ENCODE data around the gene BTBD16. TPM values are rescaled to one million over a fixed set of nuclear protein-coding genes. Genes with fewer than 3 reads are reported as not detected.

The BTBD16 gene
- total and polyA plus RNA-seq, 4 donors = 0.42 to 2.8 (median 1.8) TPM

DNA sequence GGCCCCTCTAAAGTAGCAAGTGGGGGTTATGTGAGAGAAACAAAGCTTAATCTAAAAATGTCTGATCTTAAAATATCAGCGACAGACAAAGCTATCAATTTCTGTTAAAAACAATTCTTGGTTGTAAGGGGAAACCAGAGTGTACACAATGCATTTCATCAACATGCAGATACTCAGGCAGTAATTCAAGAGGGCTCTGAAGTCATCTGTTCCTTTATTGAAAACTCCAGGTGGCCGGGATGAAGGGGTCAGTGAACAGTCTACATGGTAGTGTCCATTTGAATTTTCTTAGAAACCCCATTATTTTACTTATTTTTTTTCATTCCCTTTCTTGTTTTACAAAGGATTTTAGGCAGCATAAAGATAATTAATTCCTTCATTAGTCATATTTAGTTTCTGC, 36.7 kb upstream of the BTBD16 start:
- no peak overlapping the region for H3K9ac ChIP-seq (ENCODE audit: low read depth in 1 of 2, low read length in 2 of 2)
- no peak for DNase-seq (ENCODE audit: low spot score)
- no peaks in the 10 kb centered on the region for H3K9me3 ChIP-seq (ENCODE audit: control insufficient read depth in 4 of 4, low read length in 3 of 4)
- no peak overlapping the region for H3K27ac ChIP-seq (ENCODE audit: low read depth in 1 of 2, low read length in 2 of 2)
- H3K4me3 ChIP-seq (ENCODE audit: low read depth in 1 of 3, low read length in 3 of 3) = no peak overlapping the region
- H3K4me1 ChIP-seq (ENCODE audit: control insufficient read depth in 4 of 4, insufficient read depth in 4 of 4, low read length in 3 of 4) = no peaks in the 10 kb centered on the region
- TF ChIP-seq, protein P1, sequence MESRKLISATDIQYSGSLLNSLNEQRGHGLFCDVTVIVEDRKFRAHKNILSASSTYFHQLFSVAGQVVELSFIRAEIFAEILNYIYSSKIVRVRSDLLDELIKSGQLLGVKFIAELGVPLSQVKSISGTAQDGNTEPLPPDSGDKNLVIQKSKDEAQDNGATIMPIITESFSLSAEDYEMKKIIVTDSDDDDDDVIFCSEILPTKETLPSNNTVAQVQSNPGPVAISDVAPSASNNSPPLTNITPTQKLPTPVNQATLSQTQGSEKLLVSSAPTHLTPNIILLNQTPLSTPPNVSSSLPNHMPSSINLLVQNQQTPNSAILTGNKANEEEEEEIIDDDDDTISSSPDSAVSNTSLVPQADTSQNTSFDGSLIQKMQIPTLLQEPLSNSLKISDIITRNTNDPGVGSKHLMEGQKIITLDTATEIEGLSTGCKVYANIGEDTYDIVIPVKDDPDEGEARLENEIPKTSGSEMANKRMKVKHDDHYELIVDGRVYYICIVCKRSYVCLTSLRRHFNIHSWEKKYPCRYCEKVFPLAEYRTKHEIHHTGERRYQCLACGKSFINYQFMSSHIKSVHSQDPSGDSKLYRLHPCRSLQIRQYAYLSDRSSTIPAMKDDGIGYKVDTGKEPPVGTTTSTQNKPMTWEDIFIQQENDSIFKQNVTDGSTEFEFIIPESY (IDR thresholded peaks at IDR 0.05) = no peak
- TF ChIP-seq HNF4A (conservative IDR thresholded peaks at IDR 0.05) = no peak
- TF ChIP-seq JUND (IDR thresholded peaks at IDR 0.05) = no peak
- TF ChIP-seq RAD21 (IDR thresholded peaks at IDR 0.05) = no peak
- TF ChIP-seq, protein P2, sequence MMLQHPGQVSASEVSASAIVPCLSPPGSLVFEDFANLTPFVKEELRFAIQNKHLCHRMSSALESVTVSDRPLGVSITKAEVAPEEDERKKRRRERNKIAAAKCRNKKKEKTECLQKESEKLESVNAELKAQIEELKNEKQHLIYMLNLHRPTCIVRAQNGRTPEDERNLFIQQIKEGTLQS (IDR thresholded peaks at IDR 0.05) = no peak
- TF ChIP-seq HNF4G (IDR thresholded peaks at IDR 0.05) = no peak
- no peak for TF ChIP-seq FOXA1 (IDR thresholded peaks at IDR 0.05)
- TF ChIP-seq, protein P3, sequence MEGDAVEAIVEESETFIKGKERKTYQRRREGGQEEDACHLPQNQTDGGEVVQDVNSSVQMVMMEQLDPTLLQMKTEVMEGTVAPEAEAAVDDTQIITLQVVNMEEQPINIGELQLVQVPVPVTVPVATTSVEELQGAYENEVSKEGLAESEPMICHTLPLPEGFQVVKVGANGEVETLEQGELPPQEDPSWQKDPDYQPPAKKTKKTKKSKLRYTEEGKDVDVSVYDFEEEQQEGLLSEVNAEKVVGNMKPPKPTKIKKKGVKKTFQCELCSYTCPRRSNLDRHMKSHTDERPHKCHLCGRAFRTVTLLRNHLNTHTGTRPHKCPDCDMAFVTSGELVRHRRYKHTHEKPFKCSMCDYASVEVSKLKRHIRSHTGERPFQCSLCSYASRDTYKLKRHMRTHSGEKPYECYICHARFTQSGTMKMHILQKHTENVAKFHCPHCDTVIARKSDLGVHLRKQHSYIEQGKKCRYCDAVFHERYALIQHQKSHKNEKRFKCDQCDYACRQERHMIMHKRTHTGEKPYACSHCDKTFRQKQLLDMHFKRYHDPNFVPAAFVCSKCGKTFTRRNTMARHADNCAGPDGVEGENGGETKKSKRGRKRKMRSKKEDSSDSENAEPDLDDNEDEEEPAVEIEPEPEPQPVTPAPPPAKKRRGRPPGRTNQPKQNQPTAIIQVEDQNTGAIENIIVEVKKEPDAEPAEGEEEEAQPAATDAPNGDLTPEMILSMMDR (IDR thresholded peaks at IDR 0.05; ENCODE audit: low read depth, low read length, missing input control) = no peak
- no peak for TF ChIP-seq RXRA (IDR thresholded peaks at IDR 0.05)
- no peak for TF ChIP-seq NR2F2 (IDR thresholded peaks at IDR 0.05)
- TF ChIP-seq SP1 (IDR thresholded peaks at IDR 0.05) = no peak
- 91% methylated on average over 2 of the region's 2 CpGs for WGBS
- H3K36me3 ChIP-seq (ENCODE audit: control insufficient read depth in 4 of 4, insufficient read depth in 3 of 4, low read depth in 1 of 4, low read length in 3 of 4) = peaks cover 0 to 25% (median 10%) of the 10 kb centered on the region in 4 donors
- H3K27me3 ChIP-seq (ENCODE audit: control insufficient read depth in 4 of 4, insufficient read depth in 4 of 4, low read length in 3 of 4) = no peaks in the 10 kb centered on the region

DNA sequence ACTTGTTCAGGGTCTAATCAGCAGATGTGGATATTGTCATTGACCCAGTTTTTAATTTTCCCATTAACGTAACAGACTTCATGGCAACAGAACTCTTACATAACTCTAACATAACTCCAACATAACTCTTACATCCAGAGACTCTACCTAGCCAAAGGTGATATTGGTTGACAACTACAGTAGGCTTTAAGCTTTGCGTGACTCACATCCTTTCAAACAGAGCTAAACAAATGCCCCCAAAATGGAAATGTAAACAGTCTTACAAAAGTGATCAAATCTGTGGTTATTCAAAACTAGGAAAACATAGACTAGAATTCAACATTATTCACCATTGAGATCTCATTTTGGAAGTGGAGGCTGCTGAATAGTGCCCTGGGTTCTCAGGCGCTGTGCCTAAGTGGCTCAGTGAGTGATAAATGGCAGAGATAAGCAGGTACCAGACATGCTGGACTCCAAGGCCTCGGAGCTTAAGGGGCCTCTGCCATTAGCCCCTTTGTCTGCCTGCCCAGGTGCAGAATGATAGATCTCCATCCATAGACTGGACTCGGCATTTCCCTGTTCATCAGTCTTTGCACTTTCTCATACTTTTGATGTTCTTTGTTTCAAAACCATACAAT, 34.3 kb upstream of the BTBD16 start:
- H3K4me1 ChIP-seq (ENCODE audit: control insufficient read depth in 4 of 4, insufficient read depth in 4 of 4, low read length in 3 of 4) = no peaks in the 10 kb centered on the region
- no peaks in the 10 kb centered on the region for H3K27me3 ChIP-seq (ENCODE audit: control insufficient read depth in 4 of 4, insufficient read depth in 4 of 4, low read length in 3 of 4)
- H3K4me3 ChIP-seq (ENCODE audit: low read depth in 1 of 3, low read length in 3 of 3) = no peak overlapping the region
- no peaks in the 10 kb centered on the region for H3K9me3 ChIP-seq (ENCODE audit: control insufficient read depth in 4 of 4, low read length in 3 of 4)
- TF ChIP-seq FOXA1 (IDR thresholded peaks at IDR 0.05) = no peak
- H3K9ac ChIP-seq (ENCODE audit: low read depth in 1 of 2, low read length in 2 of 2) = no peak overlapping the region
- DNase-seq (ENCODE audit: low spot score) = no peak
- peaks cover 0 to 25% (median 10%) of the 10 kb centered on the region in 4 donors for H3K36me3 ChIP-seq (ENCODE audit: control insufficient read depth in 4 of 4, insufficient read depth in 3 of 4, low read depth in 1 of 4, low read length in 3 of 4)
- no peak overlapping the region for H3K27ac ChIP-seq (ENCODE audit: low read depth in 1 of 2, low read length in 2 of 2)
- 98% methylated on average over 5 of the region's 5 CpGs for WGBS

DNA sequence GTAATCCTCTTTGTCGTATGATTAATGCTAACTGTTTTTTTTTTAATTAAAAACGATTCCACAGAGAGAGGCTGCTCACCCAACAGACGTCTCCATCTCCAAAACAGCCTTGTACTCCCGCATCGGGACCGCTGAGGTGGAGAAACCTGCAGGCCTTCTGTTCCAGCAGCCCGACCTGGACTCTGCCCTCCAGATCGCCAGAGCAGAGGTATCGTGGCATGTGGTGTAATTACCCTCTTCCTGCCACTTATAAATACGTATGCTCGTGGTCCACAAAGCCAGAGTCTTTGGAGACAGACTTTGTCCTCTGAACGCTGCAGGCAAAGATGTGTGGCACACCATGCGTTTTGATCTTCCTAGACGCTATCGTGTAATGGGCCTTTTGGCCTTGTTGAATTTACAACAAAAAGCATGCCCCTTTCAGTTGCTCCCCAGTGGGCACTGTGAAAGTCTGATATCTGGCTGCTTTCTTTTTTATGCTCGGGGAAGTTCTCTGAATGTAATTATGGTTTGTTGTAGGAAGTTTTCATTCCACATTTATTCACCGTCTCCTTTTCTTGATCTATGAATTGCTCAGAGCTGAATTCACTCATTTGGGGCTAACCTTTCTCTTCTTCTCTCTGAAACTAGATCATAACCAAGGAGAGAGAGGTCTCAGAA, 33.6 kb upstream of the BTBD16 start:
- Histone ChIP-seq H3K27me3 (ENCODE audit: control insufficient read depth in 4 of 4, insufficient read depth in 4 of 4, low read length in 3 of 4) (no peaks in the 10 kb centered on the region), H3K27ac (ENCODE audit: low read depth in 1 of 2, low read length in 2 of 2) (no peak overlapping the region), H3K4me1 (ENCODE audit: control insufficient read depth in 4 of 4, insufficient read depth in 4 of 4, low read length in 3 of 4) (no peaks in the 10 kb centered on the region), H3K36me3 (ENCODE audit: control insufficient read depth in 4 of 4, insufficient read depth in 3 of 4, low read depth in 1 of 4, low read length in 3 of 4) (peaks cover 0 to 30% (median 12%) of the 10 kb centered on the region in 4 donors), H3K9me3 (ENCODE audit: control insufficient read depth in 4 of 4, low read length in 3 of 4) (no peaks in the 10 kb centered on the region), H3K4me3 (ENCODE audit: low read depth in 1 of 3, low read length in 3 of 3) (no peak overlapping the region), H3K9ac (ENCODE audit: low read depth in 1 of 2, low read length in 2 of 2) (no peak overlapping the region)
- WGBS = 86% methylated on average over 17 of the region's 17 CpGs
- DNase-seq (ENCODE audit: low spot score) = no peak
- no peak for TF ChIP-seq EGR1 (IDR thresholded peaks at IDR 0.05; ENCODE audit: low read depth in 2 of 2)
- no peak for TF ChIP-seq JUND (IDR thresholded peaks at IDR 0.05)
- peak in 1 of 2 donors; percentile 33 for TF ChIP-seq HNF4A (conservative IDR thresholded peaks at IDR 0.05)
